Kidney epithelial cell (primary cell): ENCODE data around the gene ARL10. TPM values are rescaled to one million over a fixed set of nuclear protein-coding genes. Genes with fewer than 3 reads are reported as not detected.
A peak's percentile ranks its signal among the peaks of the same experiment; 100 is the strongest.

Experiments
- DNase-seq: peaks from one replicate; pipeline ENCODE4 v3.0.0-alpha.2; 2010; ENCODE audit warnings: low read depth
- H3K27me3 ChIP-seq: 2 replicates; pipeline ENCODE4 v1.6.0; 2011; ENCODE audit warnings: low read length; ENCODE audit not compliant: control insufficient read depth, insufficient read depth
- H3K36me3 ChIP-seq: 2 replicates; pipeline ENCODE4 v1.5.1; 2011; ENCODE audit warnings: low read length; ENCODE audit not compliant: control insufficient read depth, insufficient read depth
- H3K4me3 ChIP-seq: 2 replicates; pipeline ENCODE4 v1.5.1; 2011; ENCODE audit warnings: low read depth, mild to moderate bottlenecking, control low read depth, low read length
- CTCF ChIP-seq: IDR thresholded peaks from 2 replicates; pipeline ENCODE4 v1.5.1; 2011; ENCODE audit warnings: mild to moderate bottlenecking, moderate library complexity, low read length, control low read depth, inconsistent platforms; ENCODE audit not compliant: insufficient read depth, poor library complexity, severe bottlenecking
- total RNA-seq: library from RNA; depleted of rRNA; stranded (reverse); fragments of >200 nt; gene quantifications from 2 replicates; pipeline ENCODE4 v1.2.3, GENCODE V29; 2015

The ARL10 gene
- total RNA-seq: 8.8 and 18.5 TPM in 2 replicates

DNA sequence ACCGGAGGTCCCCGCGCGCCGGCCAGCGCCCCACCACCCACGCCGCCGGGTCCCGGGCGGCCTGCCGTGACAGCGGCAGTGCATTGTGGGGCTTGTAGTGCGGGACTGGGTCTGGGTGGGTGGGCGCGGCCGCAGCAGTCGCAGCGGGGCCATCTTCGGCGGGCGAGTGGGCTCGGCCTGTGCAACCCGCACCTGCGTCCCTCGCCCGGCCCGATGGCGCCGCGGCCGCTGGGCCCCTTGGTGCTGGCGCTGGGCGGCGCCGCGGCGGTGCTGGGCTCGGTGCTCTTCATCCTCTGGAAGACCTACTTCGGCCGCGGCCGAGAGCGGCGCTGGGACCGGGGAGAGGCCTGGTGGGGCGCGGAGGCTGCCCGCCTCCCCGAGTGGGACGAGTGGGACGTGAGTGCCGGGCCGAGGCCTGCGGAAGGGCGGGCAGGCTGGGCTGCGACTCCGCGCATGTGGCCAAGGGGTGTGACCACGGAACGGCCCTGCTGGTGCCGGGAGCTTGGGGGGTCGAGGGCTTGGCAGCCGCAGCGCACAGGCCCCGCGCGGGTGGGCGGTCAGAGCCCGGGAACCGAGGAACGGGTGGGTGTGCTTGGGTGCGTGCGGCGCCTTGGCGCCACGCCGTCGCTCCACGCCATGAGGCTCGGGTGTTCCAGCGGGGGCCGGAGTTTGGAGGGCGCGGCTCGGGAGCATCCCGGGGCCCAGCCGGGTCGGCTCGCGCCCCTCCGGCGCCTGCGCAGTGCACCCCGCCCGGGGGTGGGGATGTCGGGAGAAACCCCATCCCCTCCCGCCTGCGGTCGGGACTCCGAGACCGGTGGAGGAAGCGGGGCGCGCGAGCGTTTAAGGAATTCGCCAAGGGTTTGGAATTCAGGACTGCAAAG lies at the start of gene ARL10:
ARL10 (plus strand) TSS at position 137 of the 881 bp plus-strand sequence; CDS start at position 214, 77 bp downstream.
- no peak for DNase-seq

DNA sequence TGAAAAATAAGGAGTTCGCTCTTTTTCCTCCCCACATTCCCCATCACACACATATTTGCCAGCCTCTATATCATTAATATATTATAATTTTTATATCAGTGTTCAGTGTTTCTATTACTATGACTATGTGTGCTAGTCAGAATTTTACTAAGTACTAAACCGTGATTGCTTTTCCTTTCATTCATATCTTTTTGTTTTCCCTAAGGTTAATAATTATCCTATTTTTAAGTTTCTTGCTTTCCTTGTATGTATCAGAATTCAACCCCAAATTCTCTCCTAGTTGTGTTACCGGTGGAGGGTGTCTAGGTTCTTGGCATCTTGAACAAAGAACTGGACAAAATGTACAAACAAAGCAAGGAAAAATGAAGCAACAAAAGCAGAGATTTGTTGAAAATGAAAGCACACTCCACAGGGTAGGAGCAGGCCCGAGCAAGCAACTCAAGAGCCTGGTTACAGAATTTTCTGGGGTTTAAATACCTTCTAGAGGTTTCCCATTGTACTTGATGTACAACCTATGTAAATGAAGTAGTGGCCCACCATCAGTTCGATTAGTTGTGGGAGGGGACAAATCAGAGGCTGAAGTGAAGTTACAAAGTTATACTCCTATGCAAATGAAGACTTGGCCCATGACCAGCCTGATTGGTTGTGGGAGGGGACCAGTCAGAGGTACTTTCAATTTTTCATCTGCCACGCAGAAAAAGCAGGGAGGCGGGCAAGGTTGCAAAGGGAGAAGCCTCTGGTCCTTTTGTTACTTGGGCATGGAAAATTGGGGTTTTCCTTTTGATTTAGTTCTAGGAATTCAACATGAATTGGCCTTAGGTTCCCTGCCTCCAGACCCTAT lies 47.5 kb upstream of the ARL10 start:
- no peaks in the 10 kb centered on the region for H3K36me3 ChIP-seq
- H3K27me3 ChIP-seq: no peaks in the 10 kb centered on the region
- H3K4me3 ChIP-seq: no peak overlapping the region
- DNase-seq: no peak
- TF ChIP-seq CTCF: no peak

More for the DNA sequence above, at the start of gene ARL10:
- Histone ChIP-seq H3K36me3 (no peaks in the 10 kb centered on the region), H3K4me3 (peak within 1 kb of the TSS; percentile 78), H3K27me3 (no peaks in the 10 kb centered on the region)
- no peak for TF ChIP-seq CTCF

GRCh38 chr5:176319827-176320554 lies 45.3 kb upstream of the ARL10 start:
- Histone ChIP-seq H3K36me3 (no peaks in the 10 kb centered on the region), H3K27me3 (no peaks in the 10 kb centered on the region), H3K4me3 (no peak overlapping the region)
- TF ChIP-seq CTCF: no peak
- no peak for DNase-seq

GRCh38 chr5:176320577-176320976 lies 44.7 kb upstream of the ARL10 start:
- no peaks in the 10 kb centered on the region for H3K36me3 ChIP-seq
- no peak for DNase-seq
- no peak for TF ChIP-seq CTCF
- no peaks in the 10 kb centered on the region for H3K27me3 ChIP-seq
- H3K4me3 ChIP-seq: no peak overlapping the region

GRCh38 chr5:176334031-176334770 lies 31.1 kb upstream of the ARL10 start:
- H3K27me3 ChIP-seq: no peaks in the 10 kb centered on the region
- no peak for TF ChIP-seq CTCF
- H3K36me3 ChIP-seq: peaks cover 2% of the 10 kb centered on the region
- DNase-seq: no peak
- H3K4me3 ChIP-seq: no peak overlapping the region
